NCI-H1417 (cell line): ENCODE results near the gene GIMAP6.
"Not testable (repeated sequence)": the region's sequence is repeated elsewhere in the genome, so short reads cannot be mapped to it uniquely, and the experiment has no call there.

Source experiments
- DNase-seq, 3 experiments: peaks; one replicate each; lab custom pipeline; 2025; lab: John Stamatoyannopoulos, UW

The GIMAP6 gene

DNA sequence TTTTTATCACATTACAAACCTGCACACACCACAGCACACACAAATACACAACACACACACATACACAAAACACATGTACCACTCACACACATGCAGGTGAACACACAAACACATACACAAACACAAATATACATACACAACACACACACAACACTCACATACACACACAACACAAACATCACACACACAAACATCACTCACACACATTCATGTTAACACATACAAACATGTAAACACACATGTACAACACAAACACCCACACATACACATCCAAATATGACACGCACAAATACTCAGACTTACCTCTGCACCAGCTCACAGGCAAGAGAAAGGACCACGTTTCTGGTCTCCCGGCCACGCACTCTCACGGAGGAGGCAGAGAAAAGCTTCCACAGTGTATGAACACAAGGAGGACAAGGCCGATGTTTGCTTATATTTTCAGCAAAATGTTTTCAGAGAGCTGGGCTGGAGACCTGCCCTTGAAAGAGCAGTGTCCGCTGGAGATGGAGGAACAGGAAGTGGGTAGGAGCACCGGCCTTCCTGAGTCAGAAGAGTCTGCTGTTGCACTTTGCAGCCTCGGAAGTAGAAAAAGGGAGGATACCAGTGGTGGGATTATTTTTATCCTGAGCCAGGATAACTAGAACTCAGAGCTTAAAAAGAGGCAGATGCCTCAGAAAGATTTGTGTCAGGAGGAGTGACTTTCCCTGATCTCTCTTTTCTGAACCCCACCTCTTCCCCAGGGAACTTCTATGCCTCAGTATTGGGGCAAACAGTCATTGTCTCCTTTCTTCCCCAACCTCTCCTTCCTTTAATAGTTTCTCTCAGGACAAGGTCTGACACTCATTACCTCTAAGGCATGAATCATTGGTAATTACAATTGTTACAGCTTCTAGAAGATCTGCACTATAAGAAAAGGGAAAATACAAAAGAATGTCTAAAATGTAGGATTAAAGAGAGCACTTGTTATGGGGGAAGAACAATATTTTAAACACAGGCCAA, at the start of gene GIMAP6:
Gene GIMAP6, minus strand, starts transcription at position 520 of the 999 bp plus-strand sequence. CDS start 2,243 bp downstream, outside the sequence.
- DNase-seq, result no peak

- DNase-seq, result not testable (repeated sequence)
Observed at GRCh38 chr7:150680364-150680763, 48.2 kb upstream of the GIMAP6 start.

- DNase-seq, result not testable (repeated sequence)
Observed at GRCh38 chr7:150678601-150679000, 46.4 kb upstream of the GIMAP6 start.

- DNase-seq, result not testable (repeated sequence)
Observed at GRCh38 chr7:150676854-150677253, 44.7 kb upstream of the GIMAP6 start.

GRCh38 chr7:150676276-150676675, 44.1 kb upstream of the GIMAP6 start:
- not testable (repeated sequence) for DNase-seq

- DNase-seq, result no peak
Observed at GRCh38 chr7:150675714-150676113, 43.5 kb upstream of the GIMAP6 start.

DNA sequence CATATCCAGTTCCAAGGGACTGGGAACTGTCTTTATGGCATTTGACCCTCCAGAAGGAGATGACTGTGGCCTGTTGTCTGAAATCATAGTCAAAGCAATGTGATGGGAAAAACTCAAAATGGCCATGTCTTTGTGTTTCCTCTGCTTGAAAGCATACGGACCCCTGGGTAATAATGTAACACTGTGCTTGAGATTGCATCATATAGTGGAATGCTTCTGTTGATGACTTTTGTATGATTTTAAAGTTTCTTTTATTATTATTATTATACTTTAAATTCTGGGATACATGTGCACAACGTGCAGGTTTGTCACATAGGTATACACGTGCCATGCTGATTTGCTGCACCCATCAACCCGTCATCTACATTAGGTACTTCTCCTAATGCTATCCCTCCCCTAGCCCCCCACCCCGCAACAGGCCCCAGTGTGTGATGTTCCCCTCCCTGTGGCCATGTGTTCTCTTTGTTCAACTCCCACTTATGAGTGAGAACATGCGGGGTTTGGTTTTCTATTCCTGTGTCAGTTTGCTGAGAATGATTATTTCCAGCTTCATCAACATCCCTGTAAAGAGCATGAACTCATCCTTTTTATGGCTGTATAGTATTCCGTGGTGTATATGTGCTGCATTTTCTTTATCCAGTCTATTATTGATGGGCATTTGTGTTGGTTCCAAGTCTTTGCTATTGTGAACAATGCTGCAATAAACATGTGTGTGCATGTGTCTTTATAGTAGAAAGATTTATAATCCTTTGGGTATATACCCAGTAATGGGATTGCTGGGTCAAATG, 39.8 kb upstream of the GIMAP6 start:
- DNase-seq, result not testable (repeated sequence)

DNA sequence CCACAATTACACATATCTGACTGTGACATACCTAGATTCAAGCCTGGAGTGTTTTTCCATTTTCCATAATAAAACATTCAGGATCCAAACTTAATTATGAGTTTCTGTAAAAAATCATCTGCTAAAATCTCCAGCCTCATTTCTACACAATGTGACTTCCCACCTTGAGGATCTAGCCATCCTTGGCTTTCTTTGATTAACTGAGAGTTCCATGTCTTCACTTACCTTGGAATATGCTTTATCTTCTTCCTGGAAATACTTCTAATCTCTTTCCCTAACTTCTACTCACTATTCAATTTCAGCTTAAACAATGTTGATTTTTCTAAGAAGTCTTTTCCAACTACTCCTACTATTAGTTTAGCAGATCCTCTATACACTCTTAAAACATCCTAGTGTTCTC, 36.8 kb upstream of the GIMAP6 start:
- DNase-seq, result no peak

DNA sequence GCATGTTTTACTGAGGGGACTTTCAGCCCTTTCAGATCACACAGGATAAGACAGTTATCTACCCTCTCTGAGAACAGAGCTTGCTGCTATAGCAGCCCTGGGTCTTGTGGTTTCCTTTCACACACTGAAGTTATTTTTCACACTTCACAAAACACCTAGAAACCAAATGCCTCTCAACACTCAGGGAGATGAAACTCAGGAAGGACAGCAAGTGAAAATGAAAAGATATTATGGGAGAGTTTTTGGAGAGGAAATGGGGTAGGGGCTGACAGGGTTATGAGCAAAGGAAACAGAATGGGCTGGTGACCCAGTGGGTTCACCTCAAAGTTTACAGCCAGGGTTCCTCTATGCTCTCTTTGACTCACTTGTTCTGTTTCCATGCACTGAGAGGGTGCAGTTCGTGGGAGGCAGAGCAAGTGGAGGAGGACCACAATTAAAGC, 36.3 kb upstream of the GIMAP6 start:
- DNase-seq, result no peak

DNA sequence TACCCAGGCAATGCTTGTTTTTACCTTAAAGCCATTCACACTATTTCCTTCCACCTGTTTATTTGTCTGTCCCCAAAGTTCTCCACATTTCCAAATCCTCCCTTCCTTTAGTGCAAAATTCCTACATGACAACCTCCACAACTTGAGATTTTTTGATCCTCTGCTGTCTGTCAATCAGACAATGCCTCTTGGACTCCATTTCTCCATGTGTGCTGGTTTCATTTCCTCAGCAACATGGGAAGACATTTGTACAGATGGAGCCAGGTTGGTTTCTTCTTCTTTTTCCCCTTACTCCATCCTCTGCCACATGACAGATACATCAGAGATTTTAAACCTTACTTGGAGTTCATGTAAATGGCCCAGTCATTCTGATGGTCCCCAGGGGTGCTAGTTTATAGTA, 34.2 kb upstream of the GIMAP6 start:
- DNase-seq, result no peak

DNA sequence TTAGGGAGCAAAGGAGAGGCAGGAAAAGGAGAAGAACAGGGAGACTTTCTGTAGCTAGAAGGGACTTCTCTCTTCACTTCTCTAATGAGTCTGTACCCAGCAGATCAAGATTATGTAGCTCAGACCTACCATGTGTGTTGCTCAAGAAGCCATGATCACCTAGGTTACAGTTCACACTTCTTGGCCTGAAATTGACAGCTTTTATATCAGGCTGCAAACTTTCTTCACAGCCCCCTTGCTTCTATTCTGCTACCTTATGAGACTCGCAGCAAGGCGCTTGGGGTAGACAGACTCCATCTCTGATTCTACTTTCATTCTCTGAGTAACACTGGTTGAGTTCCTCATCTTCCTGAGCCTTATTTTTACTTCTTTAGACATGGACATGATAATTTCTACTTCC, 33.7 kb upstream of the GIMAP6 start:
- DNase-seq, result no peak

GRCh38 chr7:150665089-150665748, 33.0 kb upstream of the GIMAP6 start:
- no peak for DNase-seq

- DNase-seq, result no peak
Observed at GRCh38 chr7:150663802-150664494, 31.8 kb upstream of the GIMAP6 start.

GRCh38 chr7:150662821-150663220, 30.6 kb upstream of the GIMAP6 start:
- DNase-seq, result not testable (repeated sequence)

DNA sequence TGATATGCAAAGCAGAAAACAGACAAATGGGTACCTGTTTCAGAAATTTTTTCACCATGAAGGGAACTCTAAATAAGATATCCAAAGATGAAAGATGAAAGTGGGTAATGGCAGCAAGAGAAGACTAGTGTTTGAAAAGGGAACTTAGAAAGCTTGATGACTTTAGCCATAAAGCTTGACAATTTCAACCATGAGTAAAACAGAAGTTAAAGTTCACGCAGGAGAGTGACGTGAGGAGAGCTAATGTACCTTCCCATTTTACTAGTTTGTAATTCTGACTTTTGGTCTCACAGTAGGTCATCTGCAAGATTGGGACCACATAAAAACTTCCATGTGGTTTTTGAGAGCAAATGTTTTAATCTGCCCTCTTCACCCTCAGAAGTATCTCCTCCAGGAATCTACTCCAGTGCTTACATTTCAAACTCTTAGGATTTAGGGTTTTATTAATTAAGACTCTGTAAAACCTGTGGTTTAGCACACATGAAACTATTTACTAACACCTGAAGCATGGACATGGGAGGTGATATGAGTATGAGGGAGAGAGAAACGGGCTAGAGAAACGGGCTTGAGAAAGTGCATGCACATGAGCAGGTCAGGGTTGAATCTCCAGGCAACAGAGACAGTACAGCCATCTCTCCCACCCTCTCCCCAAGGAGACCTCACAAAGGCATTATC, 28.9 kb upstream of the GIMAP6 start:
- DNase-seq, result no peak

DNA sequence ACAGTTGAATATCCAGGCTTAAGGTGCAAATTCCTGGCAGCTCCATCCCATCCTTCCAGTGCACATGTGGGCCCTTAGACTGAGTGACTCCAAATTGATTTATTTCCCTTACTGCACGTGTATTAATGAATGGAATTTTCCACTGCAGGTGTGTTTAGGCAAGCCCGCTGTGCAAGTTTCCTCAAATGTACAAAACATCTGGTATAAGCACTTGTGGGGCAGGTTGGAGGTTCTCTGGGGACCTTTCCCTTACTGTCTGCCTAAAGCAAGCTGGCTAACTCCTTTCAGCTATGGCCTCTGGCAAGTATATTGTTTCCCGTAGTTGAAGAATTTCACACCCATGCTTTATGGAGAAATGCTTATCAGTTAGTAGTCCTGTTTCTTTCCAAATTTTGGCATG, 25.3 kb upstream of the GIMAP6 start:
- peak in 2 of 3 experiments; percentile 7 to 41 for DNase-seq

DNA sequence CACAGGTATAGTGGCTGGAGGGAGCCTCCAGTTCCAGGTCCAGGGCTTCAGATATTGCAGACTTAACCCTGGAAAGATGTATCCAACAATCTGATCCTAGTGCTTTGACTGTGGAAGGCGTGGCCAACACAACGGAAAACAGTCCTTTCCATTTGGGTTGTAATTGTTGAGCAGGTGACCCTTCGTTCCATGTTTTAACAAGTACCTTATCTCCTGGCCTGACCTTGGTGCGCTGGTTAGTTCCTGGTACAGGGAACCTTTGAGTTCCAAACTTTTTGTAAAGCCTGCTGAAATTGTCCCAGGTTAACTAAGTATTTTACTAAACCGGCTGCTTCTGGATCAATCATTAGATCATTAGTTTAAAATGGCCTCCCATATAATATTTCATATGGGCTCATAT, 23.9 kb upstream of the GIMAP6 start:
- no peak for DNase-seq

GRCh38 chr7:150654692-150655091, 22.5 kb upstream of the GIMAP6 start:
- DNase-seq, result no peak

GRCh38 chr7:150649080-150649385, 16.8 kb upstream of the GIMAP6 start:
- DNase-seq, result no peak

DNA sequence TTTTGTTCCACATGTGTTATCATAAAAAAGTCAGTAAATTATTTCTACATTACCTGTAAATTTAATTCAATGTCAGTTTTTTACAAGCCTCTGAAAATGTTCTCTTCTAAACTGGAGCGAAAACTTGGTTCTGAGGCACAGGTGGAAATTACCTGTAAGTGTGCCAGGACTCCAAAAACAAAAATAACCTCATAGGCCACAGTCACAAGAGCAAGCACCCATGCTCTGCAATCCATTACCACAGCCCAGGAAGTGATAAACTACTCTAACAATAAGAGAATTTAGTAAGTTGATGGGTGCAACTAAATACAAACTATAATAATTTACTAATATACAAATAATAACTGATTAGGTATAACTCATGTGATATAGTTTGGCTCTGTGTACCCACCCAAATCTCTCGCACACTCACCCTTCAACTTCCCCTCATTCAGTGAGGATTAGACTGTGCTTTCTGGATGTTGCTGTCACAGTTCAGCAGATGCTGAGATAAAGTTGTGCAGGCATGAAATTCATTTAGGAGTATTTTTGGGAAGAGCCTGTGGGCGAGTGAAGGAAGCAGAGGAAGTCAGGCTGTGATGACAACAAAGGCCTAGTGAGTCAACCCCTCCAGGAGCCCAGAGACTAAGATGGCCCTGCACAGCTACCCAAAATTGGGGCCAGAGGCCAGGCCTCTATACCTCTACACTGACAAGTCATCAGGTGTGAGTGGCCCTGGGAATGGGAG, 16.3 kb upstream of the GIMAP6 start:
- DNase-seq, result no peak
